Measurements from ENCODE around the gene C10orf71. TPM values are rescaled to one million over a fixed set of nuclear protein-coding genes. Genes with fewer than 3 reads are reported as not detected.

Gene C10orf71
- total RNA-seq, 1 donor from 2014 or later = not detected

DNA sequence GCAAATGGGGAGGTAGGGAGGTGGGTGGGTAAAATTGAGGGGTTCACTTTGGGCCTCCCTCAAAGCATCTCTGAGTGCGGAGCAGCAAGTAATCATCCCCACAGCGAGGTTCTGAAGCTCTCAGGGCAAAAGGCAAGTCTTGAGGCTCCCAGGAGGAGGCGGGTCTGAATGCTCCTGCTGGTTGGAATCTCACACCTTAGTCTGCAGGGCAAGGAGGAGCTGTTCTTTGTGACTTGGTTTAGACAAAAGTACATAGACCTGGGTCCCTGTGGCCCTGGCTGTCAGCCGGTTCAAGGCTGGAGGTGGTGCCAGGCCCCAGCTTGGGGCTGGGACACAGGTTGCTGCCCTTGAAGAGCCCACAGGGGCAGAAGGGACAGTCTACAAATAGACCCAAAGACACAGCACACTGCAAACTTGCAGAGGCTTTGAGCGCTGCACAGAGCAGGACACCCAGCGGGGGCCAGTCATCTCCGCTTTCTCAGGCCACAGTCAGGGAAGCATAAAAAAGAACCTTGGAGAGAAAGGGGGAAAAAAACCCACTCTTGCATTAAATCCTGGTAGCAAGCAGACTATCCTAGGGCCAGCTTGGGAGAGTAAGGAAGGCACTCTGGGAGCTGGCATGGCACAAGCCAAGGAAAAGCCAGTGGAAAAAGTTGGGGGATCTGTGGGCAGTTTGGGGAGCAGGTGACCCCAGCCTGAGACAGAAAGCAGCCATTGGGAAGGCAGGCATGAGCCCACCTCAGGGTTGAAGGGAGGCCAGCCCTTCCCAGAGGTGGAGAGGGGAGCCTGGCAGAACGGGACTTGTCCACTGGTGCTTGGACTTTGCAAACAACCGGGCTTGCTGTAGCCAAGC, 926 bp upstream of the C10orf71 start:
- no peak for DNase-seq (ENCODE audit: low read depth, low spot score)
- H3K36me3 Mint-ChIP-seq (ENCODE audit: low read depth) = no peaks in the 10 kb centered on the region
- no peak overlapping the region for H3K27ac Mint-ChIP-seq (ENCODE audit: unreplicated experiment)
- H3K4me1 Mint-ChIP-seq = peaks cover 27% of the 10 kb centered on the region
- H3K9me3 Mint-ChIP-seq = no peaks in the 10 kb centered on the region
- no peak overlapping the region for H3K4me3 Mint-ChIP-seq
- TF ChIP-seq CTCF (conservative IDR thresholded peaks at IDR 0.05) = no peak
- peaks cover 15% of the 10 kb centered on the region for H3K27me3 Mint-ChIP-seq (ENCODE audit: low read depth)

- no peak for DNase-seq (ENCODE audit: low read depth, low spot score)
- peaks cover 15% of the 10 kb centered on the region for H3K27me3 Mint-ChIP-seq (ENCODE audit: low read depth)
- H3K36me3 Mint-ChIP-seq (ENCODE audit: low read depth) = no peaks in the 10 kb centered on the region
- no peak overlapping the region for H3K27ac Mint-ChIP-seq (ENCODE audit: unreplicated experiment)
- TF ChIP-seq CTCF (conservative IDR thresholded peaks at IDR 0.05) = no peak
- H3K9me3 Mint-ChIP-seq = no peaks in the 10 kb centered on the region
- no peak overlapping the region for H3K4me3 Mint-ChIP-seq
- H3K4me1 Mint-ChIP-seq = peaks cover 27% of the 10 kb centered on the region
Observed at GRCh38 chr10:49298671-49298982, 343 bp upstream of the C10orf71 start.

DNA sequence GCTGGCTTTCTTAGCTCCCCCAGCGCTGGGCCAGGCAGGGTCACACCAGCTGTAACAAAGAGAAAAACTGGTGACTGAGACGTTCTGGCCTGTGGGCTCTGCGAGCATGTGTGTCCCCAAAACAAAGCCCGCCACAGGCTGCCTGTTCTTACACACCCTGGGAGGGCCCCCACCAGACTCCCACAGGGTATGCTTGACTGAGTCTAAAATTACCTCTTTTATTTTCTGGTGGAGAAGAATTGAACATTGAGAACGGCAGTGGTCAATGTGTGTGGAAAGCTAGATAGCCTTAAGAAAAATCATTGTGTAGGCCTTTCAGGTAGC, 808 bp downstream of the C10orf71 start:
- Mint-ChIP-seq H3K4me1 (peaks cover 27% of the 10 kb centered on the region), H3K27me3 (ENCODE audit: low read depth) (peaks cover 19% of the 10 kb centered on the region), H3K27ac (ENCODE audit: unreplicated experiment) (no peak overlapping the region), H3K9me3 (no peaks in the 10 kb centered on the region), H3K36me3 (ENCODE audit: low read depth) (no peaks in the 10 kb centered on the region), H3K4me3 (no peak overlapping the region)
- no peak for TF ChIP-seq CTCF (conservative IDR thresholded peaks at IDR 0.05)
- no peak for DNase-seq (ENCODE audit: low read depth, low spot score)

DNA sequence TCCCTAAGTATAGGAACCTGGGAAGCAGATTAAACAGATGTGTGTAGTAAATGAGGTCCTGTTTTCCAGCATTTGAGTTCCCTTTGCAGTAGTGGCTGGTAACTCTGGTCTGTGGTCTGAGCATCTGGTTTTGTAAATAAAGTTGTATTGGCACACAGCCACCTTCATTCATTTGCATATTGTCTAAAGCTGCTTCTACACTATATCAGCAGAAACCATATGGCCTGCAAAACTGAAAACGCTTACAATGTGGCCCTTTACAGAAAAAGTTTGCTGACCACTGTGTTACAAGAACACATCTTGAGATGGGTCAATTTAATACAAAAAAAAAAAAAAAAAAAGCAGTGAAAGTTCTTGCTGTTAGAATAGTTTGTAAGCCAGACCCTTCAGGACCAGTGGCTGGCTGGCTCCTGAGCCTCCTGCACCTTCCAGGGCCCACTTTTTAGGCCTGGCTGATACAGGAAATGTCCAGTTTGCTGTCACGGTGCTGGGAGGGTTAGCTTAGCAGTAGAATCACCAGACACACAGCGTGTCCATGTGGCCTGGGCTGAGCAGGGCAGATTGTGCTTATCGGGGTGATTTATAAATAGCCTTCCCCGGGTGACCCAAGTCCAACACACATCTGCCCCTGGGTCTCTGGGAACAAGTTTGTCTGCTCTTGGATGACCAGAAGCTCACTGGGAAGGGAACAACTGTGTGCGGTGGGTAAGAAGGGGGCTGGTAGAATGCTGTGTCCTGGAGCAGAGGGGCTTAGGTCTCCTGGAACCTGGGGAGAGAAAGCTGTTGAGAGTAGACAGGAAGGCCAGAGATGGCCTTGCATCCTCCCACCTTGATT, 1.4 kb downstream of the C10orf71 start:
- peaks cover 27% of the 10 kb centered on the region for H3K4me1 Mint-ChIP-seq
- TF ChIP-seq CTCF (conservative IDR thresholded peaks at IDR 0.05) = no peak
- no peaks in the 10 kb centered on the region for H3K9me3 Mint-ChIP-seq
- no peak for DNase-seq (ENCODE audit: low read depth, low spot score)
- H3K27me3 Mint-ChIP-seq (ENCODE audit: low read depth) = peaks cover 20% of the 10 kb centered on the region
- no peaks in the 10 kb centered on the region for H3K36me3 Mint-ChIP-seq (ENCODE audit: low read depth)
- no peak overlapping the region for H3K4me3 Mint-ChIP-seq
- H3K27ac Mint-ChIP-seq (ENCODE audit: unreplicated experiment) = no peak overlapping the region

DNA sequence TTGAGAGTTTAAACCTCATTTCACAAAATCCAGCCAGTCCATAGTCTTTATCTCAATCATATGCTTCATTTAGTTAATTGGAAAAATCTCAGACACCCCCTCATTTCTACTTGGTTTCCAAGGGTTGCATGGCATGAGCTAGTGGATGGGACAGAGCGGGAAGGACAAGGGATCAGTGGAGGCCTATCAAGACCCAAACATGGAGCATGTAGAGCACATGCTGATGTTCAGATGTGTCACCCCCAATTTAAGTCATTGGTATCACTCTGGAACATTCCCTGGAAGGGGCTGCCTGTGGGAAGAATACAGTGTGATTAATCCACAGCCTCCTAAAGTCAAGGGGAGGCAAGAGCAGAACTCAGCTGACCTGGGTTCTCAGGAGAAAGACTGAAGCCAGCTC, 2.3 kb downstream of the C10orf71 start:
- no peak overlapping the region for H3K27ac Mint-ChIP-seq (ENCODE audit: unreplicated experiment)
- peaks cover 27% of the 10 kb centered on the region for H3K4me1 Mint-ChIP-seq
- DNase-seq (ENCODE audit: low read depth, low spot score) = no peak
- TF ChIP-seq CTCF (conservative IDR thresholded peaks at IDR 0.05) = no peak
- no peak overlapping the region for H3K4me3 Mint-ChIP-seq
- no peaks in the 10 kb centered on the region for H3K9me3 Mint-ChIP-seq
- no peaks in the 10 kb centered on the region for H3K36me3 Mint-ChIP-seq (ENCODE audit: low read depth)
- peaks cover 20% of the 10 kb centered on the region for H3K27me3 Mint-ChIP-seq (ENCODE audit: low read depth)
